K562 (cell line): ENCODE data around the gene PCDHA10.
"Not testable (repeated sequence)": the region's sequence is repeated elsewhere in the genome, so short reads cannot be mapped to it uniquely, and the experiment has no call there.

Source experiments
- CREBBP ChIP-seq: IDR thresholded peaks from one replicate; pipeline ENCODE4 v1.6.1; 2012; ENCODE audit warnings: low read depth, mild to moderate bottlenecking, control low read depth, inconsistent platforms, low read length
- CTCF ChIP-seq, 3 experiments: IDR thresholded peaks in 2 of 3; conservative IDR thresholded peaks in 1 of 3; 2 replicates each; pipeline ENCODE4 v1.5.1; 2011 to 2012; ENCODE audit warnings: low read length in 3 of 3, mild to moderate bottlenecking in 3 of 3, control low read depth in 2 of 3, improper control_type of control experiment in 1 of 3, inconsistent platforms in 1 of 3, low read depth in 1 of 3, mixed read lengths in 1 of 3, moderate library complexity in 1 of 3; ENCODE audit not compliant: insufficient read depth in 2 of 3
- ETV5 ChIP-seq: sonication (generic); formaldehyde crosslinking; IDR thresholded peaks from 2 replicates; pipeline ENCODE4 v1.4.0; 2020; ENCODE audit warnings: low read depth, mild to moderate bottlenecking, missing genetic modification reagents
- MNT ChIP-seq, 2 experiments: fragments of 450-650 bp; conservative IDR thresholded peaks; 2 replicates each; pipeline ENCODE4 v1.6.1; 2017; ENCODE audit warnings: mild to moderate bottlenecking in 2 of 2, moderate library complexity in 2 of 2
- NR3C1 ChIP-seq: sonication (generic); formaldehyde crosslinking; IDR thresholded peaks from 2 replicates; pipeline ENCODE4 v1.8.1; 2022; ENCODE audit warnings: missing genetic modification reagents
- POLR2AphosphoS2 ChIP-seq: IDR thresholded peaks from 2 replicates; pipeline ENCODE4 v1.6.1; 2012; ENCODE audit warnings: low read length, improper control_type of control experiment
- ZBTB40 ChIP-seq, 2 experiments: fragments of 450-650 bp in 1 of 2; sonication (generic) in 1 of 2; formaldehyde crosslinking in 1 of 2; IDR thresholded peaks; 2 replicates each; pipeline versions ENCODE4 v1.7.1 to v1.9.0; 2016 to 2022; ENCODE audit warnings: inconsistent platforms in 1 of 2, mild to moderate bottlenecking in 1 of 2, missing genetic modification reagents in 1 of 2
- ZNF224 ChIP-seq: sonication (generic); formaldehyde crosslinking; IDR thresholded peaks from 2 replicates; pipeline ENCODE4 v1.8.0; 2022; ENCODE audit warnings: mild to moderate bottlenecking, missing genetic modification reagents
- ZZZ3 ChIP-seq: fragments of 450-650 bp; IDR thresholded peaks from 2 replicates; pipeline ENCODE4 v1.6.1; 2016; ENCODE audit warnings: antibody characterized with exemption, mild to moderate bottlenecking, moderate library complexity

GRCh38 chr5:140808241-140808888 lies 47.3 kb upstream of the PCDHA10 start:
- TF ChIP-seq CREBBP; CTCF (IDR thresholded peaks at IDR 0.05 in 2 of 3, conservative IDR thresholded peaks at IDR 0.05 in 1 of 3; ENCODE audit: insufficient read depth in 2 of 3, low read depth in 1 of 3, low read length in 3 of 3); ETV5; POLR2AphosphoS2; ZZZ3; ZNF224; NR3C1 (CRISPR knock-in tag); MNT (conservative IDR thresholded peaks at IDR 0.05); ZBTB40 (IDR thresholded peaks at IDR 0.05); ZBTB40 (CRISPR knock-in tag; IDR thresholded peaks at IDR 0.05): not testable (repeated sequence)
